IMR-90 (cell line): ENCODE measurements around the gene SPATC1L. TPM values are rescaled to one million over a fixed set of nuclear protein-coding genes. Genes with fewer than 3 reads are reported as not detected.

Source experiments
- ATAC-seq: fragments of 200-7000 bp; cut with Tn5 transposase; 2 replicates; pipeline ENCODE4 v1.9.1; 2020; ENCODE audit warnings: low read depth, mild to moderate bottlenecking, moderate library complexity
- BruUV-seq: library from RNA; stranded (reverse); fragments of 400-500 nt; replicated peaks from 2 replicates; lab custom pipeline; 2021; lab: Mats Ljungman, UMichigan
- CTCF ChIA-PET: fragments of 300-600 bp; formaldehyde crosslinking; extraction: SDS; loops from one replicate; lab custom pipeline; 2021; ENCODE audit warnings: antibody characterized with exemption; lab: Yijun Ruan, JAX
- POLR2A ChIA-PET: fragments of 300-600 bp; sonication (Branson Sonifier 250); formaldehyde crosslinking; loops from one replicate; lab custom pipeline; 2022; ENCODE audit warnings: antibody characterized with exemption; ENCODE audit not compliant: unreplicated experiment; lab: Charles Lee
- DNase-seq: peaks from one replicate; pipeline ENCODE4 v3.0.0; 2013
- H2AFZ ChIP-seq: replicated peaks from 2 replicates; pipeline ENCODE3; 2013; ENCODE audit warnings: low read length, mild to moderate bottlenecking; ENCODE audit not compliant: poor library complexity
- H2AK5ac ChIP-seq: 2 replicates; pipeline ENCODE4 v1.6.1; 2013; ENCODE audit warnings: low read depth, low read length, inconsistent platforms
- H2AK9ac ChIP-seq: replicated peaks from 2 replicates; pipeline ENCODE3; 2013; ENCODE audit warnings: mild to moderate bottlenecking, low read depth, low read length, moderate library complexity; ENCODE audit not compliant: poor library complexity
- H2BK120ac ChIP-seq: 2 replicates; pipeline ENCODE4 v1.6.1; 2013; ENCODE audit warnings: low read depth, low read length, inconsistent platforms
- H2BK15ac ChIP-seq: 3 replicates; pipeline ENCODE4 v1.6.1; 2013; ENCODE audit warnings: low read depth, low read length, inconsistent platforms
- H2BK20ac ChIP-seq: 2 replicates; pipeline ENCODE4 v1.6.1; 2013; ENCODE audit warnings: low read depth, mild to moderate bottlenecking, inconsistent platforms, low read length, moderate library complexity
- H2BK5ac ChIP-seq: 2 replicates; pipeline ENCODE4 v1.6.1; 2013; ENCODE audit warnings: mild to moderate bottlenecking, low read depth, low read length, inconsistent platforms; ENCODE audit not compliant: poor library complexity, severe bottlenecking
- H3K14ac ChIP-seq: replicated peaks from 2 replicates; pipeline ENCODE4 v1.6.1; 2013; ENCODE audit warnings: low read depth, low read length, inconsistent platforms
- H3K18ac ChIP-seq: 2 replicates; pipeline ENCODE4 v1.6.1; 2013; ENCODE audit warnings: low read depth, low read length, control low read depth
- H3K23ac ChIP-seq: 2 replicates; pipeline ENCODE4 v1.6.1; 2013; ENCODE audit warnings: low read depth, low read length, inconsistent platforms
- H3K27ac ChIP-seq: 2 replicates; pipeline ENCODE4 v1.5.1; 2013; ENCODE audit warnings: mild to moderate bottlenecking, control low read depth, low read length; ENCODE audit not compliant: insufficient read depth
- H3K27me3 ChIP-seq: 2 replicates; pipeline ENCODE4 v1.6.1; 2013; ENCODE audit warnings: low read length; ENCODE audit not compliant: control insufficient read depth, insufficient read depth
- H3K36me3 ChIP-seq: 2 replicates; pipeline ENCODE4 v1.6.1; 2013; ENCODE audit warnings: low read length, mixed read lengths; ENCODE audit not compliant: control insufficient read depth, insufficient read depth
- H3K4ac ChIP-seq: 2 replicates; pipeline ENCODE4 v1.6.1; 2013; ENCODE audit warnings: low read depth, low read length, inconsistent platforms
- H3K4me1 ChIP-seq: 2 replicates; pipeline ENCODE4 v1.6.1; 2013; ENCODE audit warnings: low read length, mixed read lengths; ENCODE audit not compliant: control insufficient read depth, insufficient read depth
- H3K4me2 ChIP-seq: 2 replicates; pipeline ENCODE4 v1.6.1; 2013; ENCODE audit warnings: low read depth, mild to moderate bottlenecking, control low read depth, low read length, moderate library complexity
- H3K4me3 ChIP-seq: 2 replicates; pipeline ENCODE4 v1.5.1; 2013; ENCODE audit warnings: low read depth, mild to moderate bottlenecking, control low read depth, low read length, moderate library complexity; ENCODE audit not compliant: insufficient read depth
- H3K56ac ChIP-seq: 2 replicates; pipeline ENCODE4 v1.6.1; 2013; ENCODE audit warnings: low read length, inconsistent platforms; ENCODE audit not compliant: insufficient read depth; ENCODE audit errors: extremely low read depth
- H3K79me1 ChIP-seq, 2 experiments: 2 replicates each; pipeline ENCODE4 v1.6.1; 2013; ENCODE audit warnings: low read length in 2 of 2, inconsistent platforms in 1 of 2, low read depth in 1 of 2
- H3K9ac ChIP-seq: 2 replicates; pipeline ENCODE4 v1.6.1; 2013; ENCODE audit warnings: low read depth, low read length, control low read depth
- H3K9me1 ChIP-seq: 2 replicates; pipeline ENCODE4 v1.6.1; 2013; ENCODE audit warnings: low read length, inconsistent platforms; ENCODE audit not compliant: insufficient read depth
- H3K9me3 ChIP-seq: 2 replicates; pipeline ENCODE4 v1.6.1; 2013; ENCODE audit warnings: low read length; ENCODE audit not compliant: control insufficient read depth, insufficient read depth
- H4K20me1 ChIP-seq: 2 replicates; pipeline ENCODE4 v1.6.1; 2013; ENCODE audit warnings: low read length, inconsistent platforms; ENCODE audit not compliant: insufficient read depth
- H4K5ac ChIP-seq: 2 replicates; pipeline ENCODE4 v1.6.1; 2013; ENCODE audit warnings: mild to moderate bottlenecking, low read depth, low read length, control low read depth
- H4K8ac ChIP-seq, 2 experiments: 2 replicates each; pipeline ENCODE4 v1.6.1; 2013; ENCODE audit warnings: low read depth in 2 of 2, low read length in 2 of 2, control low read depth in 1 of 2, inconsistent platforms in 1 of 2
- H4K91ac ChIP-seq: 2 replicates; pipeline ENCODE4 v1.6.1; 2013; ENCODE audit warnings: low read depth, low read length, inconsistent platforms; ENCODE audit not compliant: insufficient read depth
- BHLHE40 ChIP-seq: fragments of 150-350 bp; IDR thresholded peaks from 2 replicates; pipeline ENCODE4 v1.6.1; 2016; ENCODE audit warnings: mild to moderate bottlenecking, low read depth, low read length
- CEBPB ChIP-seq: IDR thresholded peaks from 2 replicates; pipeline ENCODE4 v1.6.1; 2012; ENCODE audit warnings: low read depth, low read length, improper control_type of control experiment
- CHD1 ChIP-seq: IDR thresholded peaks from 2 replicates; pipeline ENCODE4 v1.6.1; 2012; ENCODE audit warnings: low read depth, low read length, improper control_type of control experiment
- CTCF ChIP-seq: conservative IDR thresholded peaks from 2 replicates; pipeline ENCODE4 v1.5.1; 2012; ENCODE audit warnings: mild to moderate bottlenecking, low read depth, low read length, improper control_type of control experiment
- ELK1 ChIP-seq: fragments of 150-350 bp; IDR thresholded peaks from 2 replicates; pipeline ENCODE4 v1.6.1; 2016; ENCODE audit warnings: low read depth, mild to moderate bottlenecking, low read length, moderate library complexity, borderline replicate concordance
- FOS ChIP-seq: fragments of 150-350 bp; IDR thresholded peaks from 2 replicates; pipeline ENCODE4 v1.6.1; 2016; ENCODE audit warnings: low read depth, low read length
- MAFK ChIP-seq: IDR thresholded peaks from 2 replicates; pipeline ENCODE4 v1.6.1; 2012; ENCODE audit warnings: low read depth, low read length, improper control_type of control experiment
- MAZ ChIP-seq: IDR thresholded peaks from 2 replicates; pipeline ENCODE4 v1.6.1; 2012; ENCODE audit warnings: low read depth, mild to moderate bottlenecking, low read length, improper control_type of control experiment, moderate library complexity, borderline replicate concordance
- MXI1 ChIP-seq: IDR thresholded peaks from 2 replicates; pipeline ENCODE4 v1.6.1; 2012; ENCODE audit warnings: low read depth, mild to moderate bottlenecking, low read length, moderate library complexity, borderline replicate concordance
- NFE2L2 ChIP-seq: fragments of 150-350 bp; IDR thresholded peaks from 2 replicates; pipeline ENCODE4 v1.6.1; 2016; ENCODE audit warnings: low read depth, mild to moderate bottlenecking, low read length
- POLR2A ChIP-seq: IDR thresholded peaks from 2 replicates; pipeline ENCODE4 v1.6.1; 2012; ENCODE audit warnings: mild to moderate bottlenecking, low read depth, low read length
- RAD21 ChIP-seq: IDR thresholded peaks from 2 replicates; pipeline ENCODE4 v1.6.1; 2012; ENCODE audit warnings: low read length, improper control_type of control experiment
- RCOR1 ChIP-seq: IDR thresholded peaks from 2 replicates; pipeline ENCODE4 v1.6.1; 2012; ENCODE audit warnings: mild to moderate bottlenecking, low read length, improper control_type of control experiment; ENCODE audit not compliant: insufficient replicate concordance
- RFX5 ChIP-seq: IDR thresholded peaks from 2 replicates; pipeline ENCODE4 v1.8.0; 2012; ENCODE audit warnings: low read depth, mild to moderate bottlenecking, low read length, moderate library complexity
- SMC3 ChIP-seq: fragments of 150-350 bp; IDR thresholded peaks from 2 replicates; pipeline ENCODE4 v1.6.1; 2016; ENCODE audit warnings: low read depth, mild to moderate bottlenecking, antibody characterized with exemption, low read length, moderate library complexity
- USF2 ChIP-seq: fragments of 150-350 bp; IDR thresholded peaks from 2 replicates; pipeline ENCODE4 v1.6.1; 2017; ENCODE audit warnings: mild to moderate bottlenecking, antibody characterized with exemption, low read length, low read depth
- WGBS, 2 experiments: methylation state at CpG; one replicate each; pipeline versions ENCODE4 v1.1.5 to v1.1.7; 2013; ENCODE audit warnings: missing lambda C conversion rate in 2 of 2; ENCODE audit not compliant: insufficient read length in 1 of 2; ENCODE audit errors: extremely low coverage in 2 of 2; 5-methylcytosine and 5-hydroxymethylcytosine counted together
- dilution Hi-C: fragments of 300-500 bp; cut with HindIII; formaldehyde crosslinking; loops from one replicate; pipeline ENCODE4 v1.14.3; 2018; ENCODE audit warnings: low sequenced_read_pairs; ENCODE audit not compliant: unreplicated experiment
- in situ Hi-C: fragments of 300-500 bp; cut with MboI; formaldehyde crosslinking; loops from 3 replicates; pipeline ENCODE4 v1.14.3; 2019; ENCODE audit warnings: low sequenced_read_pairs, inconsistent platforms, mixed read lengths
- intact Hi-C: fragments of 100-400 bp; cut with micrococcal nuclease; formaldehyde crosslinking; loops from 2 replicates; pipeline ENCODE4 v1.10.0; 2022
- polyA plus RNA-seq, 3 experiments: library from polyadenylated mRNA; depleted of rRNA; stranded (reverse); fragments of >200 nt; gene quantifications; 2 replicates each; pipeline ENCODE4 v1.2.3, GENCODE V29; 2012; ENCODE audit warnings: low replicate concordance in 1 of 3
- total RNA-seq: library from RNA; depleted of rRNA; stranded (reverse); fragments of >200 nt; gene quantifications from 2 replicates; pipeline ENCODE4 v1.2.3, GENCODE V29; 2012

SPATC1L gene
- total and polyA plus RNA-seq, 2 of the 4 experiments (the other 2 are of a cell fraction) = 3.8 to 17.2 TPM

GRCh38 chr21:46173573-46173972 is 10.7 kb downstream of the SPATC1L start:
- H3K14ac ChIP-seq = no peak overlapping the region
- in situ Hi-C loops = no loop called here
- H2BK120ac ChIP-seq = no peak overlapping the region
- H4K5ac ChIP-seq = no peak overlapping the region
- H3K4me3 ChIP-seq = no peak overlapping the region
- no peak overlapping the region for H4K91ac ChIP-seq
- H4K20me1 ChIP-seq = no peaks in the 10 kb centered on the region
- no peak overlapping the region for H3K9ac ChIP-seq
- ChIA-PET CTCF (no interaction called here), POLR2A (no interaction called here)
- TF ChIP-seq USF2 = no peak
- no peak for TF ChIP-seq RFX5
- TF ChIP-seq CHD1 = no peak
- TF ChIP-seq FOS = no peak
- no peak for TF ChIP-seq SMC3
- TF ChIP-seq BHLHE40 = no peak
- TF ChIP-seq CTCF = no peak
- TF ChIP-seq MXI1 = no peak
- TF ChIP-seq RAD21 = no peak
- no peak for TF ChIP-seq MAZ
- no peak for TF ChIP-seq ELK1
- TF ChIP-seq RCOR1 = no peak
- no peak for TF ChIP-seq POLR2A
- no peak for TF ChIP-seq MAFK
- TF ChIP-seq NFE2L2 = no peak
- no peak for TF ChIP-seq CEBPB
- H3K4me2 ChIP-seq = no peak overlapping the region
- H3K9me3 ChIP-seq = peaks cover 12% of the 10 kb centered on the region
- H2AFZ ChIP-seq = no peak overlapping the region
- DNase-seq = no peak
- H2BK5ac ChIP-seq = no peak overlapping the region
- no peak overlapping the region for H3K18ac ChIP-seq
- BruUV-seq = no TSS peak
- no peak overlapping the region for H3K27ac ChIP-seq
- H4K8ac ChIP-seq = no peak overlapping the region
- H3K4me1 ChIP-seq = no peaks in the 10 kb centered on the region
- no peak overlapping the region for H2BK20ac ChIP-seq
- H2AK9ac ChIP-seq = no peak overlapping the region
- no peak overlapping the region for H2BK15ac ChIP-seq
- no peak overlapping the region for H3K23ac ChIP-seq
- no peak overlapping the region for H3K4ac ChIP-seq
- H2AK5ac ChIP-seq = no peak overlapping the region
- H3K9me1 ChIP-seq = no peaks in the 10 kb centered on the region
- no peaks in the 10 kb centered on the region for H3K36me3 ChIP-seq
- 100% methylated on average over 1 of the region's 1 CpG; no CpG with 5 or more reads in 1 of the 2 experiments for WGBS, 2 experiments
- no peak for ATAC-seq
- dilution Hi-C loops = no loop called here
- peaks cover 0 to 4% of the 10 kb centered on the region in 2 experiments; a peak in 2 of 4 replicates for H3K79me1 ChIP-seq
- H3K27me3 ChIP-seq = no peaks in the 10 kb centered on the region
- intact Hi-C loops = no loop called here
- no peak overlapping the region for H3K56ac ChIP-seq
